RWPE2 (cell line): Measurements from ENCODE around the gene MGLL.

ENCODE experiments used
- ATAC-seq: fragments of 200-7000 bp; cut with Tn5 transposase; 3 replicates; pipeline ENCODE4 v1.9.1; 2021; ENCODE audit warnings: low read depth
- DNase-seq: peaks from one replicate; pipeline ENCODE4 v3.0.0-alpha.2; 2020; ENCODE audit warnings: low spot score
- H3K27ac ChIP-seq: fragments of 450-650 bp; 2 replicates; pipeline ENCODE4 v1.5.1; 2017; ENCODE audit warnings: mild to moderate bottlenecking; ENCODE audit not compliant: poor library complexity, severe bottlenecking
- H3K27me3 ChIP-seq: fragments of 250-450 bp; sonication (Bioruptor Pico); 2 replicates; pipeline ENCODE4 v1.5.1; 2021; ENCODE audit warnings: mild to moderate bottlenecking, moderate library complexity; ENCODE audit not compliant: insufficient read depth, poor library complexity, severe bottlenecking
- H3K36me3 ChIP-seq: fragments of 250-450 bp; sonication (Bioruptor Pico); 2 replicates; pipeline ENCODE4 v1.5.1; 2020; ENCODE audit warnings: low read depth, mild to moderate bottlenecking, moderate library complexity
- H3K4me1 ChIP-seq: fragments of 250-450 bp; sonication (Bioruptor Pico); 2 replicates; pipeline ENCODE4 v1.5.1; 2021; ENCODE audit warnings: mild to moderate bottlenecking, moderate library complexity; ENCODE audit not compliant: insufficient read depth, poor library complexity, severe bottlenecking
- H3K4me3 ChIP-seq: fragments of 250-450 bp; sonication (Bioruptor Pico); 2 replicates; pipeline ENCODE4 v1.5.1; 2021; ENCODE audit warnings: mild to moderate bottlenecking, moderate library complexity; ENCODE audit not compliant: severe bottlenecking
- H3K9me3 ChIP-seq: fragments of 250-450 bp; sonication (Bioruptor Pico); 2 replicates; pipeline ENCODE4 v1.5.1; 2021; ENCODE audit warnings: mild to moderate bottlenecking, moderate library complexity; ENCODE audit not compliant: severe bottlenecking
- TF ChIP-seq, protein P1 (sequence below): fragments of 450-650 bp; IDR thresholded peaks from one replicate; pipeline ENCODE4 v1.5.1; 2017; ENCODE audit warnings: mild to moderate bottlenecking, moderate library complexity; ENCODE audit not compliant: poor library complexity, severe bottlenecking

MGLL gene

GRCh38 chr3:127663151-127663550 lies 159.2 kb downstream of the MGLL start:
- Histone ChIP-seq H3K9me3 (no peaks in the 10 kb centered on the region), H3K27me3 (no peaks in the 10 kb centered on the region), H3K4me1 (no peaks in the 10 kb centered on the region), H3K27ac (no peak overlapping the region), H3K4me3 (no peak overlapping the region), H3K36me3 (no peaks in the 10 kb centered on the region)
- TF ChIP-seq, protein P1, sequence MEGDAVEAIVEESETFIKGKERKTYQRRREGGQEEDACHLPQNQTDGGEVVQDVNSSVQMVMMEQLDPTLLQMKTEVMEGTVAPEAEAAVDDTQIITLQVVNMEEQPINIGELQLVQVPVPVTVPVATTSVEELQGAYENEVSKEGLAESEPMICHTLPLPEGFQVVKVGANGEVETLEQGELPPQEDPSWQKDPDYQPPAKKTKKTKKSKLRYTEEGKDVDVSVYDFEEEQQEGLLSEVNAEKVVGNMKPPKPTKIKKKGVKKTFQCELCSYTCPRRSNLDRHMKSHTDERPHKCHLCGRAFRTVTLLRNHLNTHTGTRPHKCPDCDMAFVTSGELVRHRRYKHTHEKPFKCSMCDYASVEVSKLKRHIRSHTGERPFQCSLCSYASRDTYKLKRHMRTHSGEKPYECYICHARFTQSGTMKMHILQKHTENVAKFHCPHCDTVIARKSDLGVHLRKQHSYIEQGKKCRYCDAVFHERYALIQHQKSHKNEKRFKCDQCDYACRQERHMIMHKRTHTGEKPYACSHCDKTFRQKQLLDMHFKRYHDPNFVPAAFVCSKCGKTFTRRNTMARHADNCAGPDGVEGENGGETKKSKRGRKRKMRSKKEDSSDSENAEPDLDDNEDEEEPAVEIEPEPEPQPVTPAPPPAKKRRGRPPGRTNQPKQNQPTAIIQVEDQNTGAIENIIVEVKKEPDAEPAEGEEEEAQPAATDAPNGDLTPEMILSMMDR = no peak
- ATAC-seq (no peak), DNase-seq (no peak)

GRCh38 chr3:127662001-127662469 lies 160.3 kb downstream of the MGLL start:
- TF ChIP-seq, protein P1 = no peak
- H3K4me3 ChIP-seq = no peak overlapping the region
- DNase-seq = no peak
- no peak for ATAC-seq
- no peak overlapping the region for H3K27ac ChIP-seq
- H3K9me3 ChIP-seq = no peaks in the 10 kb centered on the region
- no peaks in the 10 kb centered on the region for H3K4me1 ChIP-seq
- H3K27me3 ChIP-seq = no peaks in the 10 kb centered on the region
- H3K36me3 ChIP-seq = no peaks in the 10 kb centered on the region

GRCh38 chr3:127661600-127661999 lies 160.7 kb downstream of the MGLL start:
- no peak overlapping the region for H3K27ac ChIP-seq
- no peaks in the 10 kb centered on the region for H3K36me3 ChIP-seq
- H3K4me1 ChIP-seq = no peaks in the 10 kb centered on the region
- no peak overlapping the region for H3K4me3 ChIP-seq
- DNase-seq (no peak), ATAC-seq (no peak)
- no peaks in the 10 kb centered on the region for H3K9me3 ChIP-seq
- TF ChIP-seq, protein P1 = no peak
- no peaks in the 10 kb centered on the region for H3K27me3 ChIP-seq

DNA sequence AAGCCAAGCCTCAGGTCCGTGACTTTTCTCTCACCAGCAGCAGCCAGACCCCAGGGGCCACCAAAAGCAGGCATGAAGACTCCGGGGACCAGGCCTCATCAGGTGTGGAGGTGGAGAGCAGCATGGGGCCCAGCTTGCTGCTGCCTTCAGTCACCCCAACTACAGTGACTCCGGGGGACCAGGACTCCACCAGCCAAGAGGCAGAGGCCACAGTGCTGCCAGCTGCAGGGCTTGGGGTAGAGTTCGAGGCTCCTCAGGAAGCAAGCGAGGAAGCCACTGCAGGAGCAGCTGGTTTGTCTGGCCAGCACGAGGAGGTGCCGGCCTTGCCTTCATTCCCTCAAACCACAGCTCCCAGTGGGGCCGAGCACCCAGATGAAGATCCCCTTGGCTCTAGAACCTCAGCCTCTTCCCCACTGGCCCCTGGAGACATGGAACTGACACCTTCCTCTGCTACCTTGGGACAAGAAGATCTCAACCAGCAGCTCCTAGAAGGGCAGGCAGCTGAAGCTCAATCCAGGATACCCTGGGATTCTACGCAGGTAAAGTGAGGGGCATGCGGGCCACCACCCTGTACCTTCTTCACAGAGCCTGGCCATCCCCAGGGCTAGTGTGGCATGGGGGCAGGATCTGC lies 161.6 kb downstream of the MGLL start:
- no peaks in the 10 kb centered on the region for H3K9me3 ChIP-seq
- ATAC-seq (no peak), DNase-seq (no peak)
- no peak overlapping the region for H3K4me3 ChIP-seq
- H3K36me3 ChIP-seq = no peaks in the 10 kb centered on the region
- H3K27ac ChIP-seq = no peak overlapping the region
- TF ChIP-seq, protein P1 = no peak
- H3K4me1 ChIP-seq = no peaks in the 10 kb centered on the region
- H3K27me3 ChIP-seq = no peaks in the 10 kb centered on the region

DNA sequence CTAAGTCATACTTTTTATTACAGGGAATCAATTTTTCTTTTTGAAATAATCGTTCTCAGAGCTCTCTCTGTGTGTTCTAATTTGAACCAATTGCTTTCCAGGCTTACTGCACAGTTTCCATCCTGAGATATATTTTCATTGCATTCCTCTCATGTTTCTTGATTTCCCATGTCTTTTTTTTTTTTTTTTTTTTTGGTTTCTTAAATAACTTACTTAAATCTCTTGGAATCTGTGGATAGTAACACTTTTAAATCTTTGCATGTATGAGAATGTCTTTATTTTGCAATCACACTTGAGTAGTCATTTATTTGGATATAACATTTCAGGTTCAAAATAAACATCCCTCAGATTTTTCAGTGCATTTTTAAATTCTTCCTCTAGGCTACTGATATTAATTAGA lies 164.1 kb downstream of the MGLL start:
- Histone ChIP-seq H3K9me3 (no peaks in the 10 kb centered on the region), H3K27me3 (no peaks in the 10 kb centered on the region), H3K4me1 (no peaks in the 10 kb centered on the region), H3K36me3 (no peaks in the 10 kb centered on the region), H3K4me3 (no peak overlapping the region), H3K27ac (no peak overlapping the region)
- ATAC-seq (no peak), DNase-seq (no peak)
- TF ChIP-seq, protein P1 = no peak
